SK-N-MC (cell line): ENCODE data around the gene QSOX2.

Source experiments
- DNase-seq: peaks from one replicate; pipeline ENCODE4 v3.0.0-alpha.2; 2011; ENCODE audit warnings: low read depth, low spot score
- H3K27ac ChIP-seq: fragments of 200-600 bp; sonication (generic); 2 replicates; pipeline ENCODE4 v1.5.1; 2016; ENCODE audit warnings: mixed run types
- H3K36me3 ChIP-seq: fragments of 200-600 bp; sonication (generic); 2 replicates; pipeline ENCODE4 v1.6.1; 2017; ENCODE audit warnings: antibody characterized with exemption, low read length, mixed read lengths; ENCODE audit not compliant: insufficient read depth
- H3K4me3 ChIP-seq: fragments of 200-600 bp; sonication (generic); 2 replicates; pipeline ENCODE4 v1.5.1; 2016
- H3K9ac ChIP-seq: fragments of 200-600 bp; sonication (generic); 2 replicates; pipeline ENCODE4 v1.8.0; 2017; ENCODE audit warnings: mixed run types, mixed read lengths; ENCODE audit not compliant: insufficient read length
- H3K9me3 ChIP-seq: fragments of 200-600 bp; sonication (generic); 2 replicates; pipeline ENCODE4 v1.6.1; 2017; ENCODE audit warnings: low read depth, mild to moderate bottlenecking, antibody characterized with exemption, low read length, moderate library complexity, mixed read lengths
- EZH2 ChIP-seq: fragments of 200-600 bp; sonication (generic); IDR thresholded peaks from one replicate; pipeline ENCODE4 v1.6.1; 2017; ENCODE audit warnings: antibody characterized with exemption
- FOXP2 ChIP-seq: optimal IDR thresholded peaks from 2 replicates; pipeline ENCODE3; 2011; ENCODE audit warnings: mild to moderate bottlenecking, moderate library complexity; ENCODE audit not compliant: insufficient read depth; ENCODE audit errors: extremely low read length, control extremely low read depth
- POLR2AphosphoS5 ChIP-seq: IDR thresholded peaks from 2 replicates; pipeline ENCODE4 v1.6.1; 2012; ENCODE audit warnings: mild to moderate bottlenecking, low read depth, low read length, borderline replicate concordance

The QSOX2 gene

DNA sequence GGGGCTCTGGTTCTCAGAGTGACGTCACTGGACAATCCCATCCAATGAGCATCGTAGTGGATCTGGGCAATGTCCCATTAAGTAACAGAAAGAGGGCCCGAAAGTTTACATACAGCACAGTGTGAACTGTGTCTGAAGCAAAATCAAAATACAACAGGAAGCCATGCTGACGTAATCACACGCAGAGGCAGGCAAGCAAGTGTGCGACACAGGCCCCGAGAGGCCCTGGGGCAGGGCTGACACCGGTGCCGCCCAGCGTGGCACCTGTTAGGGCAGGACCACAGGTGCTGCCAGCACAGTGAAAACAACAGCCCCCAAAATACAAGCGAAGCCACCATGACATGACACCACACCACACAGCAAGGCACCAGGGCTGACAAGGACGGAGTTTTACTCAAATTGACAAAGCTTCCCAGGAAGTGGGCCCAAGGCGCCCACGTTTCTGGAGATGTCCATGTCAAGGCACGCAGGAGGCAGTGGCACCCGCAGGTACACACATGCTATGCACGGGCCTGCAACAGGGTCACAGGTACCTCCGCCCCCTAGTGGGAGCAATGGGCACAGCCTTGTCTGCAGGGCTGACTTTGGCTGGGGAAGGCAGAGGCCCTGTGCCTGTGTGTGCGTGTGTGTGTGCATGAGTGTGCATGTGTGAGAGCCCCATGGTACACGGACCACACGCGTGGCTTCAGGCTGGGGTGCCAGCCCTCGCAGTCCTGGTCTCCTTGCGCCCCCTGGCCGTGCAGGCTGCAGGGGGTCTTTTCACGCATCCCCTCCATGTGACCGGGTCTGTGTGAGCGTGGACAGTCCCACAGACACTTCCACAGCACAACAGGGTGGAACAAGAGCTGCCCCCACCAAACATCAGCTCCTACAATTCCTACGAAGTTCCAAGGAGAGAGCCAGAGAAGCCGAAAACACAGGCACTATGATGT lies 19.6 kb downstream of the QSOX2 start:
- Histone ChIP-seq H3K9ac (no peak overlapping the region), H3K4me3 (no peak overlapping the region; the same call in 1 of the 2 replicates), H3K27ac (no peak overlapping the region)

DNA sequence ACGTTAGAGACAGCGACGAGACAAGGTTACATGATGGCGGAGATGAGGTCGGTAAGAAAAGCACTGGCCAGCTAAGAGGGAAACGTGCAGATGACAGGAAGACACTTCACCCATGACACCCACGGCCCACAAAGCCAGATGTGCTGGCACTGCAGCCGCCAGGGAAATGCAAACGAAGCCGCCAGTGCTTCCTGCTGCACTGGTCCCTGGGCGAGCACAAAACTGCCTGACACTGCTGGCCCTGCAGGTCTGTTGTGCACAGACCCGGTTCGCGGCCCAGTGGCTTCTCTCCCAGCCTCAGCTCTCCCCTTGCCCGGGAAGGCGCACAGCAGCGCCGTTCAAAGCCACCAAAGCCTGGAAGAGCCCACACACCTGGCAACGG lies 20.3 kb downstream of the QSOX2 start:
- TF ChIP-seq EZH2 (no peak), FOXP2 (no peak), POLR2AphosphoS5 (no peak)
- peaks cover 22% of the 10 kb centered on the region; the same call in 1 of the 2 replicates for H3K36me3 ChIP-seq
- peak overlapping the region; percentile 4; the same call in 1 of the 2 replicates for H3K4me3 ChIP-seq
- H3K27ac ChIP-seq, result 0 out of 2 replicates have a peak overlapping the region, but pooled peaks have one; percentile 54
- no peak overlapping the region for H3K9ac ChIP-seq
- no peak for DNase-seq
- H3K9me3 ChIP-seq, result no peaks in the 10 kb centered on the region

More for the DNA sequence above, 19.6 kb downstream of the QSOX2 start:
- Histone ChIP-seq H3K9me3 (no peaks in the 10 kb centered on the region), H3K36me3 (peaks cover 22% of the 10 kb centered on the region; the same call in 1 of the 2 replicates)
- no peak for DNase-seq
- no peak for TF ChIP-seq FOXP2
- TF ChIP-seq POLR2AphosphoS5, result no peak
- no peak for TF ChIP-seq EZH2

DNA sequence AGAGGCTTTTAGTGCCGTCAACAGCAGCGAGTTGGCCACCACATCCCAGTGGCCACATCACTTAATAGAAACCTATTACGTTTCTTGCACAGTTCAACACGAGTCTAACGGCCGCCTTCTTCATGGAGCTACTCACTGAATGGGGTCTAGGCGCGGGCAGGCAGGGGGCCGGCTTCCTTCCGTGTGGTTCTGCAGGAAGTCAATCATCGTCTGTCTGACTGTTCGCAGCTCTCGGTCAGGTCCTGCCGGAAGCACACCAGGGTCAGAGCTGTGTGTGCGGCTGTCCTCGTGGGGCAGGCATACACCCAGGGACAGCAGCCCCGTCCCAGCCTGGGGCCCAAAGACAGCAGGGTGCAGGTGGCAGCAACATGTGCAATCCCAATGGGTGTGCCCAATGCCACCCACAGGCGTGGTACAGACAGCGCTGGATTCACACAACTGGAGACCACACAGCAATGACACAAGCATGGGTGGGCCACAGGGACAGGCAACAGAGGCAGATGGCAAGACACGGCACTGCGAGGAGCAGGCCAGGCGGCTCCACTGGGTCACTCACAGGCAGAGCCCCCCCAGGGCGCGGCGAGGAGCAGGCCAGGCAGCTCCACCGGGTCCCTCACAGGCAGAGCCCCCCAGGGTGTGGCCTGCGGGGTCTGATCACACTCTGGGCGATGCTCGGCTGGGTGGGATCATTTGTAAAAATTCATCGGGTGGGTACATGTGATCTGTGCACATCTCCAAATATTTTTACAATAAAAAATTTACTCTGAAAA lies 21.6 kb downstream of the QSOX2 start:
- H3K9ac ChIP-seq, result no peak overlapping the region
- no peak overlapping the region for H3K4me3 ChIP-seq
- TF ChIP-seq FOXP2, result no peak
- DNase-seq, result no peak
- H3K36me3 ChIP-seq, result peaks cover 22% of the 10 kb centered on the region; the same call in 1 of the 2 replicates
- H3K27ac ChIP-seq, result no peak overlapping the region
- no peaks in the 10 kb centered on the region for H3K9me3 ChIP-seq

DNA sequence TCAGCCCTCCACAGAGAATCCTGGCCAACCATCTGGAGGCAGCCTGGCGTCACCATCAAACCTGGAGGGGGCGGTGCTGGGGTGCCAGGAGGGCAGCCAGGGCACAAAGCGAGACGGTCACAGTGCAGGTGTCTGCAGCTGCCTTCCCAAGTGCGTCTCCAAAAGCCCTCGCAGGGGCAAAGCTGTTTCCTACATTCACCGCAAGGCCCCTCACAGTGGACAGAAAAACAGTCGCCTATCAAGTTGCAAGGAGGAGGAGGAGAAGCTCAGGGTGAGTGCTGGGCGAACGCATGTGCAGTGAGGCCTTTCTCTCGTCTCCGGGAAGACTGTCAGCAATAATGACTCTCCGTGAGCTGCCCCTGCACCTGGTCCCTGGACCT lies 22.7 kb downstream of the QSOX2 start:
- DNase-seq, result no peak
- Histone ChIP-seq H3K36me3 (peaks cover 25% of the 10 kb centered on the region; the same call in 1 of the 2 replicates), H3K9me3 (no peaks in the 10 kb centered on the region), H3K27ac (no peak overlapping the region), H3K4me3 (no peak overlapping the region), H3K9ac (no peak overlapping the region)
- TF ChIP-seq FOXP2, result no peak
- TF ChIP-seq POLR2AphosphoS5, result no peak
- TF ChIP-seq EZH2, result no peak

DNA sequence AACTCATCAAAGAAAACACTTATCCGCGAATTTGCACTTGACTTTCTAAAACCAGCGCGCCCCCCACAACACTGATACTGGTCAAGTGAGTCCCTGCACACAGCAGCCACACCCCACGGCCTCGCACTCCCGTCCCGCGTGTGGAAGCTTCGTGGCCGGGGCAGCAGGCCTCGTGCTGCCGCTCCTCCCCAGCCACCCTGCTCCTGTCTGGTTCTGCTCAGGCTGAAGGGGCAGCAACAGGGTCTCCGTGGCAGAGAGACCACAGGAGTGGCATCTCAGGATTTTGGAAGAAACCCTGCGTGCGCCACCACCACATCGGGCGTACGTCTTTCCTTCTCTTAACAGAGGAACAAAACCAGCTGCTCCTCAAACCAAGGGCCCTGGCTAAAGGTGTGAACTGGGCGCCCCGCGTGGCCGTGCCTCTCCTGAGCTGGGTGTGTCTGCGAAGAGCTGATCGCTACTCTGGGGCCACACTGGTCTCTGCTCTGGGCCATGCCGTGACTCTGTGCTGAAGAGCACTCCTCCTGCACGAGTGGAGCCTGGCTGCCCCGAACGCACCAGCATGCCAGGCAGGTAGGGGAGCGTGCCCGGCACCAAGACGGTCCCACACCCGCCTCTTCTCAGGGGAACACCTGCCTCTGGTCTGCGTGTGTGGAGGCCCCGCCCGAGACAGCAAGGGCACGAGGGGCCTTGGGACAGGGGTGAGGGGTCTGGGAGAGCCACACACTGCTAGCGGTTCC lies 23.3 kb downstream of the QSOX2 start:
- no peaks in the 10 kb centered on the region for H3K9me3 ChIP-seq
- peaks cover 25% of the 10 kb centered on the region; the same call in 1 of the 2 replicates for H3K36me3 ChIP-seq
- no peak overlapping the region for H3K27ac ChIP-seq
- H3K4me3 ChIP-seq, result no peak overlapping the region
- no peak for DNase-seq
- H3K9ac ChIP-seq, result no peak overlapping the region
- TF ChIP-seq POLR2AphosphoS5, result no peak
- no peak for TF ChIP-seq FOXP2
- no peak for TF ChIP-seq EZH2

DNA sequence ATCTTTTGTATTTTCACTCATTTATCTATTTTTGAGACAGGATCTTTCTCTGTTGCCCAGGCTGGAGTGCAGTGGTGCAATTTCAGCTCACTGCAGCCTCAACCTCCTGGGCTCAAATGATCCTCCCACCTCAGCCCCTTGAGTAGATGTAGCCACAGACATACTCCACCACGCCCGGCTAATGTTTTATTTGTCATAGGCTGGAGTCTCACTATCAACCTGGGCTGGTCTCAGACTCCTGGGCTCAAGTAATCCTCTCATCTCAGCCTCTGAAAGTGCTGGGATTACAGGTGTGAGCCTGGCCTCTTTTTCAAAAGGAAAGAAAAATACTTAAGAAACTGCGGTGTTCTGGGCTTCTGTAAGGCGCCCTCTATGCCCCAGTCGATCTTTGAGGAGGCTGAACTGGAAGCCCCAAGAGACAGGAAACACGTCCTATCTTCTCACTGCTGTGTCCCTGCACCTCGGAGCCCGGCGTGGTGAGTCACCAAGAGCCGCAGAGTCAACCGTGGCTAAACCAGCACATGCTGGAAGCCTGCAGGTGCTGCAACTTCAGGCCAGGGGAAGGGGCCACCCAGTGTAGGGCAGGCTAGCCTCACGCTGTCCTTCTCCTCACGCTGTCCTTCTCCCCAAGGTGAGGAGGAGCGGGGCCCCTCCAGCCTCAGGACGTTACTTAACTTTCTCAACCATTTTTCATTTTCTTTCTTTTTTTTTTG lies 25.4 kb downstream of the QSOX2 start:
- Histone ChIP-seq H3K9ac (no peak overlapping the region), H3K27ac (no peak overlapping the region), H3K4me3 (no peak overlapping the region), H3K36me3 (peaks cover 35% of the 10 kb centered on the region), H3K9me3 (no peaks in the 10 kb centered on the region)
- TF ChIP-seq POLR2AphosphoS5 (no peak), EZH2 (no peak), FOXP2 (no peak)
- no peak for DNase-seq

DNA sequence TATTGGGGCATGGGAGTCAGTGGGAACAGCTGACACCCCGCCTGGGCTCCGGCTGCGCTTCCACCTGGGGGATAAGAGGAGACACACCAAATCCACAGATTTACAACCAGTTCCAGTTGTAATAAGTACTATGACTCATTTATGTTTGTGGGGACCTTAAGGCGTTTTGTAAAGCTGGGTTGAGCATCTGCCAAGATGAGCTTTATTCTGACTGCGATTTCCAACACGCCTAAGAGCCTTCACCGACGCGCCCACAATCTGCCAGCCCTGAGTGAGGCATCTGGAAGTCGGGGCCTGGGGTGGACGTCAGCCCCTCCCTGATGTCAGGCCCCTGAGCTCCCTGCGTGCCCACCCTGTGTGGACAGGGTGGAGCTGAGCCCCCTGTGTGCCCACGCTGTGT lies 26.3 kb downstream of the QSOX2 start:
- Histone ChIP-seq H3K4me3 (no peak overlapping the region), H3K9ac (no peak overlapping the region), H3K36me3 (peaks cover 38% of the 10 kb centered on the region), H3K9me3 (no peaks in the 10 kb centered on the region), H3K27ac (no peak overlapping the region)
- no peak for TF ChIP-seq POLR2AphosphoS5
- no peak for TF ChIP-seq EZH2
- TF ChIP-seq FOXP2, result no peak
- DNase-seq, result no peak
